Measurements from ENCODE around the gene NRXN3. TPM values are rescaled to one million over a fixed set of nuclear protein-coding genes. Genes with fewer than 3 reads are reported as not detected.

Gene NRXN3
- total RNA-seq, 2 experiments from 2014 or later: not detected

GRCh38 chr14:79602742-79603141 lies 1432.6 kb downstream of the NRXN3 start:
- Histone ChIP-seq H3K79me2 (ENCODE audit: insufficient read depth, low read depth, low read length) (no peaks in the 10 kb centered on the region), H4K20me1 (ENCODE audit: insufficient read depth, low read length) (no peaks in the 10 kb centered on the region), H3K9me3 (ENCODE audit: low read length) (no peaks in the 10 kb centered on the region), H3K9me2 (ENCODE audit: insufficient read depth, low read length) (no peaks in the 10 kb centered on the region), H3K27ac (ENCODE audit: low read depth, low read length, poor library complexity, severe bottlenecking) (no peak overlapping the region), H3K4me2 (ENCODE audit: low read length) (no peak overlapping the region), H3K4me1 (ENCODE audit: insufficient read depth, low read length, poor library complexity, severe bottlenecking) (no peaks in the 10 kb centered on the region), H3K4me3 (ENCODE audit: low read depth, low read length, poor library complexity, severe bottlenecking) (no peak overlapping the region), H2AFZ (ENCODE audit: low read length) (no peak overlapping the region), H3K36me3 (ENCODE audit: insufficient read depth, low read length) (no peaks in the 10 kb centered on the region)
- TF ChIP-seq, protein P1, sequence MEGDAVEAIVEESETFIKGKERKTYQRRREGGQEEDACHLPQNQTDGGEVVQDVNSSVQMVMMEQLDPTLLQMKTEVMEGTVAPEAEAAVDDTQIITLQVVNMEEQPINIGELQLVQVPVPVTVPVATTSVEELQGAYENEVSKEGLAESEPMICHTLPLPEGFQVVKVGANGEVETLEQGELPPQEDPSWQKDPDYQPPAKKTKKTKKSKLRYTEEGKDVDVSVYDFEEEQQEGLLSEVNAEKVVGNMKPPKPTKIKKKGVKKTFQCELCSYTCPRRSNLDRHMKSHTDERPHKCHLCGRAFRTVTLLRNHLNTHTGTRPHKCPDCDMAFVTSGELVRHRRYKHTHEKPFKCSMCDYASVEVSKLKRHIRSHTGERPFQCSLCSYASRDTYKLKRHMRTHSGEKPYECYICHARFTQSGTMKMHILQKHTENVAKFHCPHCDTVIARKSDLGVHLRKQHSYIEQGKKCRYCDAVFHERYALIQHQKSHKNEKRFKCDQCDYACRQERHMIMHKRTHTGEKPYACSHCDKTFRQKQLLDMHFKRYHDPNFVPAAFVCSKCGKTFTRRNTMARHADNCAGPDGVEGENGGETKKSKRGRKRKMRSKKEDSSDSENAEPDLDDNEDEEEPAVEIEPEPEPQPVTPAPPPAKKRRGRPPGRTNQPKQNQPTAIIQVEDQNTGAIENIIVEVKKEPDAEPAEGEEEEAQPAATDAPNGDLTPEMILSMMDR (conservative IDR thresholded peaks at IDR 0.05; ENCODE audit: low read length): no peak
- TF ChIP-seq EZH2phosphoT487 (IDR thresholded peaks at IDR 0.05; ENCODE audit: borderline replicate concordance, low read depth, low read length): no peak
- no peak for DNase-seq (ENCODE audit: low spot score)
- ChIA-PET CTCF (ENCODE audit: unreplicated experiment) (no interaction called here), POLR2A (interaction anchor here (0.7 kb wide), 1 partner anchor 11 kb away, joined by 4 read pairs; no protein-coding TSS in a partner anchor)
- intact Hi-C loops (cut with micrococcal nuclease; ENCODE audit: unreplicated experiment): no loop called here
- BruUV-seq (replicated peaks): no TSS peak

GRCh38 chr14:79605849-79606248 lies 1435.7 kb downstream of the NRXN3 start:
- H3K79me2 ChIP-seq (ENCODE audit: insufficient read depth, low read depth, low read length): no peaks in the 10 kb centered on the region
- no TSS peak for BruUV-seq (replicated peaks)
- no peak overlapping the region for H3K4me2 ChIP-seq (ENCODE audit: low read length)
- no peaks in the 10 kb centered on the region for H4K20me1 ChIP-seq (ENCODE audit: insufficient read depth, low read length)
- H3K36me3 ChIP-seq (ENCODE audit: insufficient read depth, low read length): no peaks in the 10 kb centered on the region
- DNase-seq (ENCODE audit: low spot score): no peak
- no peaks in the 10 kb centered on the region for H3K4me1 ChIP-seq (ENCODE audit: insufficient read depth, low read length, poor library complexity, severe bottlenecking)
- TF ChIP-seq, protein P1 (conservative IDR thresholded peaks at IDR 0.05; ENCODE audit: low read length): no peak
- TF ChIP-seq EZH2phosphoT487 (IDR thresholded peaks at IDR 0.05; ENCODE audit: borderline replicate concordance, low read depth, low read length): no peak
- H3K27ac ChIP-seq (ENCODE audit: low read depth, low read length, poor library complexity, severe bottlenecking): no peak overlapping the region
- POLR2A ChIA-PET: interaction anchor here (1.1 kb wide), 1 partner anchor 169 kb away, joined by 3 read pairs; no protein-coding TSS in a partner anchor
- H3K9me3 ChIP-seq (ENCODE audit: low read length): no peaks in the 10 kb centered on the region
- intact Hi-C loops (cut with micrococcal nuclease; ENCODE audit: unreplicated experiment): no loop called here
- no peak overlapping the region for H2AFZ ChIP-seq (ENCODE audit: low read length)
- CTCF ChIA-PET (ENCODE audit: unreplicated experiment): no interaction called here
- H3K4me3 ChIP-seq (ENCODE audit: low read depth, low read length, poor library complexity, severe bottlenecking): no peak overlapping the region
- H3K9me2 ChIP-seq (ENCODE audit: insufficient read depth, low read length): no peaks in the 10 kb centered on the region

DNA sequence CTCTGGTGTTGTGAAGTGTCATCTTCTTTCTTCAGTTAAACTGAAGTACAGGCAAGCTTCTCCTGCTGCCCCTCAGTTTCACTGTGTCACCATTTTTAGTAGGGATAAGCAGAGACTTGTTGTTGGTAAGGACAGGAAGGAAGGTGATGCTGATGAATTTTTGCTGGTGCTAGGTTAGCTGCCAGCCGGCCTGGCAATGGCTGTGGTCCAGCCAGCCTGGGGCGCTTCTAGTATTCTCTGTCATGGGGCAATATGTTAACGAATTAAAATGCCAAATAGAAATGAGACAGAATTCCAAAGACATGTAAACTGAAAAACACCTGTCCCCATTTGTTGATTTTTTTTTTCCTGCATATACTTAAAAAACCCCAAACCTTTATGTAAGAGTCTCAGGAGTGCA lies 1438.3 kb downstream of the NRXN3 start:
- H3K27ac ChIP-seq (ENCODE audit: low read depth, low read length, poor library complexity, severe bottlenecking): no peak overlapping the region
- no TSS peak for BruUV-seq (replicated peaks)
- H2AFZ ChIP-seq (ENCODE audit: low read length): no peak overlapping the region
- CTCF ChIA-PET (ENCODE audit: unreplicated experiment): no interaction called here
- no peaks in the 10 kb centered on the region for H3K36me3 ChIP-seq (ENCODE audit: insufficient read depth, low read length)
- H3K79me2 ChIP-seq (ENCODE audit: insufficient read depth, low read depth, low read length): no peaks in the 10 kb centered on the region
- DNase-seq (ENCODE audit: low spot score): no peak
- intact Hi-C loops (cut with micrococcal nuclease; ENCODE audit: unreplicated experiment): no loop called here
- H3K9me2 ChIP-seq (ENCODE audit: insufficient read depth, low read length): no peaks in the 10 kb centered on the region
- H3K4me3 ChIP-seq (ENCODE audit: low read depth, low read length, poor library complexity, severe bottlenecking): no peak overlapping the region
- POLR2A ChIA-PET: no interaction called here
- TF ChIP-seq, protein P1 (conservative IDR thresholded peaks at IDR 0.05; ENCODE audit: low read length): no peak
- TF ChIP-seq EZH2phosphoT487 (IDR thresholded peaks at IDR 0.05; ENCODE audit: borderline replicate concordance, low read depth, low read length): no peak
- no peaks in the 10 kb centered on the region for H3K4me1 ChIP-seq (ENCODE audit: insufficient read depth, low read length, poor library complexity, severe bottlenecking)
- no peaks in the 10 kb centered on the region for H4K20me1 ChIP-seq (ENCODE audit: insufficient read depth, low read length)
- H3K4me2 ChIP-seq (ENCODE audit: low read length): no peak overlapping the region
- no peaks in the 10 kb centered on the region for H3K9me3 ChIP-seq (ENCODE audit: low read length)
